Activated CD4-positive, alpha-beta T cell treated with anti-CD3 and anti-CD28 coated beads for 1 hour (primary cell): ENCODE results near the gene DTNB.
A peak's percentile ranks its signal among the peaks of the same experiment; 100 is the strongest.

Experiments used
- DNase-seq: peaks from one replicate; pipeline ENCODE4 v3.0.0-alpha.2; 2020

Gene DTNB

GRCh38 chr2:25380023-25380422, 293.4 kb downstream of the DTNB start:
- DNase-seq: no peak

- DNase-seq: no peak
Measured at GRCh38 chr2:25379535-25379934, 293.8 kb downstream of the DTNB start.

GRCh38 chr2:25378731-25379490, 294.5 kb downstream of the DTNB start:
- no peak for DNase-seq

GRCh38 chr2:25377822-25378421, 295.5 kb downstream of the DTNB start:
- no peak for DNase-seq

GRCh38 chr2:25376750-25377621, 296.4 kb downstream of the DTNB start:
- DNase-seq: peak; percentile 86

GRCh38 chr2:25375989-25376545, 297.3 kb downstream of the DTNB start:
- DNase-seq: no peak

GRCh38 chr2:25375371-25375988, 297.9 kb downstream of the DTNB start:
- DNase-seq: no peak

- DNase-seq: no peak
Measured at GRCh38 chr2:25374827-25375226, 298.6 kb downstream of the DTNB start.

GRCh38 chr2:25374411-25374810, 299.0 kb downstream of the DTNB start:
- no peak for DNase-seq

GRCh38 chr2:25373269-25373981, 300.0 kb downstream of the DTNB start:
- DNase-seq: no peak

GRCh38 chr2:25372405-25373268, 300.7 kb downstream of the DTNB start:
- no peak for DNase-seq

- DNase-seq: no peak
Measured at GRCh38 chr2:25371253-25372241, 301.8 kb downstream of the DTNB start.

GRCh38 chr2:25369876-25370275, 303.5 kb downstream of the DTNB start:
- no peak for DNase-seq

- DNase-seq: no peak
Measured at GRCh38 chr2:25369439-25369838, 303.9 kb downstream of the DTNB start.

- DNase-seq: no peak
Measured at GRCh38 chr2:25368660-25369059, 304.7 kb downstream of the DTNB start.

- DNase-seq: no peak
Measured at GRCh38 chr2:25367296-25367695, 306.1 kb downstream of the DTNB start.

- DNase-seq: no peak
Measured at GRCh38 chr2:25366629-25367028, 306.7 kb downstream of the DTNB start.

- DNase-seq: no peak
Measured at GRCh38 chr2:25365241-25365640, 308.1 kb downstream of the DTNB start.

GRCh38 chr2:25363733-25364132, 309.6 kb downstream of the DTNB start:
- no peak for DNase-seq
